Measurements from ENCODE around the gene TRAPPC14. TPM values are rescaled to one million over a fixed set of nuclear protein-coding genes. Genes with fewer than 3 reads are reported as not detected.

TRAPPC14 gene
- total RNA-seq, 2 donors from 2014 or later, result 24.7 to 30.0 TPM

- 90 to 95% methylated on average over 9 to 25 of the region's 25 CpGs for WGBS, 2 experiments (ENCODE audit: insufficient coverage in 1 of 2, insufficient read length in 1 of 2)
- no peaks in the 10 kb centered on the region for H3K4me1 Mint-ChIP-seq
Observed at GRCh38 chr7:100107125-100107737, 51.3 kb downstream of the TRAPPC14 start.

DNA sequence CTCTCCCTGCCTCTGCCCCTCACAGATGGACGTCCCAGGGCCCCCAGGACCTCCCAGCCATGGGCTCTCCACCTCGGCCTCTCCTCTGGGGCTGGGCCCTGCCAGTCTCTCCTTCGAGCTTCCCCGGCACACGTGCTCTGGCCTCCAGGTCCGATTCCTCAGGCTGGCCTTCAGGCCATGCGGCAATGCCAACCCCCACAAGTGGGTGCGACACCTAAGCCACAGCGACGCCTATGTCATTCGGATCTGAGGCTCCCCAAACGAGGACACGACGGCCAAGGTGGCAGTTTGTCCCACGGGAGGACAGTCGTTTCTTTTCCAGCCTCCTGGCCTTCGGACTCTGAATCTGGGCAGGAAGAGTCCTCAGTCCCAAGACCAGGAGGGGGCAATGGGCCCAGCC lies 51.9 kb downstream of the TRAPPC14 start:
- Histone ChIP-seq H3K4me1 (ENCODE audit: control insufficient read depth, insufficient read depth, low read length) (no peaks in the 10 kb centered on the region), H3K27ac (ENCODE audit: low read depth, low read length) (no peak overlapping the region), H3K36me3 (ENCODE audit: control insufficient read depth, insufficient read depth, low read length) (peaks cover 53% of the 10 kb centered on the region), H3K9ac (ENCODE audit: extremely low read depth, low read length, poor library complexity, severe bottlenecking) (no peak overlapping the region), H3K4me3 (ENCODE audit: low read length) (no peak overlapping the region), H3K9me3 (ENCODE audit: control insufficient read depth, low read length) (no peaks in the 10 kb centered on the region), H3K27me3 (ENCODE audit: control insufficient read depth, insufficient read depth, low read length, poor library complexity, severe bottlenecking) (no peaks in the 10 kb centered on the region)
- Mint-ChIP-seq H3K9me3 (no peaks in the 10 kb centered on the region), H3K4me1 (no peaks in the 10 kb centered on the region), H3K4me3 (no peak overlapping the region), H3K27ac (no peak overlapping the region), H3K36me3 (ENCODE audit: low read depth) (peaks cover 71% of the 10 kb centered on the region), H3K27me3 (ENCODE audit: insufficient read depth) (no peaks in the 10 kb centered on the region)
- no peak for TF ChIP-seq CTCF (conservative IDR thresholded peaks at IDR 0.05)
- WGBS, 2 experiments (ENCODE audit: insufficient coverage in 1 of 2, insufficient read length in 1 of 2), result 89 to 93% methylated on average over 16 to 17 of the region's 17 CpGs
- no peak for DNase-seq

More at GRCh38 chr7:100107125-100107737, 51.3 kb downstream of the TRAPPC14 start:
- no peaks in the 10 kb centered on the region for H3K27me3 ChIP-seq (ENCODE audit: control insufficient read depth, insufficient read depth, low read length, poor library complexity, severe bottlenecking)
- H3K9me3 Mint-ChIP-seq, result no peaks in the 10 kb centered on the region
- H3K27ac Mint-ChIP-seq, result no peak overlapping the region
- H3K36me3 Mint-ChIP-seq (ENCODE audit: low read depth), result peaks cover 77% of the 10 kb centered on the region
- H3K4me3 Mint-ChIP-seq, result no peak overlapping the region
- H3K27ac ChIP-seq (ENCODE audit: low read depth, low read length), result no peak overlapping the region
- no peaks in the 10 kb centered on the region for H3K9me3 ChIP-seq (ENCODE audit: control insufficient read depth, low read length)
- H3K36me3 ChIP-seq (ENCODE audit: control insufficient read depth, insufficient read depth, low read length), result peaks cover 56% of the 10 kb centered on the region
- no peak overlapping the region for H3K4me3 ChIP-seq (ENCODE audit: low read length)
- no peak for TF ChIP-seq CTCF (conservative IDR thresholded peaks at IDR 0.05)
- no peak overlapping the region for H3K9ac ChIP-seq (ENCODE audit: extremely low read depth, low read length, poor library complexity, severe bottlenecking)
- no peaks in the 10 kb centered on the region for H3K27me3 Mint-ChIP-seq (ENCODE audit: insufficient read depth)
- no peak for DNase-seq
- H3K4me1 ChIP-seq (ENCODE audit: control insufficient read depth, insufficient read depth, low read length), result no peaks in the 10 kb centered on the region

- H3K4me3 ChIP-seq (ENCODE audit: low read length), result no peak overlapping the region
- no peak overlapping the region for H3K27ac Mint-ChIP-seq
- DNase-seq, result no peak
- peaks cover 43% of the 10 kb centered on the region for H3K36me3 ChIP-seq (ENCODE audit: control insufficient read depth, insufficient read depth, low read length)
- no peaks in the 10 kb centered on the region for H3K27me3 ChIP-seq (ENCODE audit: control insufficient read depth, insufficient read depth, low read length, poor library complexity, severe bottlenecking)
- no peak overlapping the region for H3K4me3 Mint-ChIP-seq
- no peak overlapping the region for H3K27ac ChIP-seq (ENCODE audit: low read depth, low read length)
- no peaks in the 10 kb centered on the region for H3K27me3 Mint-ChIP-seq (ENCODE audit: insufficient read depth)
- H3K4me1 Mint-ChIP-seq, result no peaks in the 10 kb centered on the region
- peaks cover 60% of the 10 kb centered on the region for H3K36me3 Mint-ChIP-seq (ENCODE audit: low read depth)
- 90 to 100% methylated on average over 1 to 4 of the region's 4 CpGs for WGBS, 2 experiments (ENCODE audit: insufficient coverage in 1 of 2, insufficient read length in 1 of 2)
- no peaks in the 10 kb centered on the region for H3K4me1 ChIP-seq (ENCODE audit: control insufficient read depth, insufficient read depth, low read length)
- H3K9me3 Mint-ChIP-seq, result no peaks in the 10 kb centered on the region
- no peaks in the 10 kb centered on the region for H3K9me3 ChIP-seq (ENCODE audit: control insufficient read depth, low read length)
- no peak for TF ChIP-seq CTCF (conservative IDR thresholded peaks at IDR 0.05)
- no peak overlapping the region for H3K9ac ChIP-seq (ENCODE audit: extremely low read depth, low read length, poor library complexity, severe bottlenecking)
Observed at GRCh38 chr7:100105534-100105933, 53.0 kb downstream of the TRAPPC14 start.

Small RNAs within 50 kb of the gene (microRNA-seq; reads per million reads assigned to microRNA genes)
- gene MIR4658 (ENCODE audit: borderline microRNAs expressed), result not detected

Other genes with a start within 250 kb of the TRAPPC14 start
- 10 to 100 TPM; 10.5 to 13.2 TPM for gene TRIM4, start 239.2 kb downstream of the TRAPPC14 start, total RNA-seq
- 1 to 10 TPM in 1 of 2 donors, under 1 TPM in 1; 0.82 to 1.4 TPM for gene GJC3, start 229.1 kb downstream of the TRAPPC14 start, total RNA-seq
- not detected for gene AZGP1, start 182.7 kb downstream of the TRAPPC14 start, total RNA-seq
- 10 to 100 TPM; 57.1 to 68.0 TPM for gene ZKSCAN1, start 143.1 kb downstream of the TRAPPC14 start, total RNA-seq
- gene ZSCAN21, start 108.9 kb downstream of the TRAPPC14 start, total RNA-seq, result 10 to 100 TPM; 22.7 to 25.1 TPM
- gene ZNF3, start 77.0 kb downstream of the TRAPPC14 start, total RNA-seq, result 10 to 100 TPM; 32.8 to 39.9 TPM
- 100 to 1,000 TPM; 109 to 121 TPM for gene COPS6, start 69.8 kb downstream of the TRAPPC14 start, total RNA-seq
- gene MCM7, start 57.3 kb downstream of the TRAPPC14 start, total RNA-seq, result 100 to 1,000 TPM; 219 to 242 TPM
- gene AP4M1, start 57.1 kb downstream of the TRAPPC14 start, total RNA-seq, result 10 to 100 TPM; 26.3 to 31.5 TPM
- gene TAF6, start 39.4 kb downstream of the TRAPPC14 start, total RNA-seq, result 100 to 1,000 TPM in 1 of 2 donors, 10 to 100 TPM in 1; 83.1 to 113 TPM
- gene CNPY4, start 39.1 kb downstream of the TRAPPC14 start, total RNA-seq, result 10 to 100 TPM; 16.2 to 19.4 TPM
- gene MBLAC1, start 31.8 kb downstream of the TRAPPC14 start, total RNA-seq, result 1 to 10 TPM; 1.3 to 1.4 TPM
- 100 to 1,000 TPM; 155 to 188 TPM for gene LAMTOR4, start 9.8 kb downstream of the TRAPPC14 start, total RNA-seq
- 1 to 10 TPM; 3.7 to 3.8 TPM for gene GAL3ST4, start 9.9 kb upstream of the TRAPPC14 start, total RNA-seq
- gene GPC2, start 18.7 kb upstream of the TRAPPC14 start, total RNA-seq, result 10 to 100 TPM; 39.3 to 56.1 TPM
- 1 to 10 TPM; 1.2 to 3.3 TPM for gene STAG3, start 19.2 kb upstream of the TRAPPC14 start, total RNA-seq
- not detected for gene PVRIG, start 61.2 kb upstream of the TRAPPC14 start, total RNA-seq
- not detected for gene SPDYE3, start 149.0 kb upstream of the TRAPPC14 start, total RNA-seq
- gene PILRB, start 199.4 kb upstream of the TRAPPC14 start, total RNA-seq, result 10 to 100 TPM; 51.9 to 84.4 TPM
- gene PILRA, start 214.8 kb upstream of the TRAPPC14 start, total RNA-seq, result 10 to 100 TPM in 1 of 2 donors, 1 to 10 TPM in 1; 2.1 to 12.8 TPM

Measured in endodermal cell (in vitro differentiated cells).